Suprapubic skin (tissue), 4 donors: ENCODE measurements around the gene NDUFB7.

Source experiments
- EP300 ChIP-seq: sonication (generic); formaldehyde crosslinking; IDR thresholded peaks from one replicate; pipeline ENCODE4 v1.6.1; 2017; ENCODE audit warnings: antibody characterized with exemption
- POLR2A ChIP-seq, 2 donors: fragments of 450-650 bp; IDR thresholded peaks; one replicate each; pipeline ENCODE4 v1.6.1; 2017; ENCODE audit warnings: antibody characterized with exemption in 2 of 2, mild to moderate bottlenecking in 2 of 2, moderate library complexity in 2 of 2
- POLR2AphosphoS5 ChIP-seq, 3 donors: sonication (generic); formaldehyde crosslinking; IDR thresholded peaks; one replicate each; pipeline ENCODE4 v1.6.1; 2017; ENCODE audit warnings: antibody characterized with exemption in 3 of 3
- TF ChIP-seq, protein P1 (sequence below), 2 donors: fragments of 200-600 bp in 1 of 2; fragments of 450-650 bp in 1 of 2; sonication (generic) in 1 of 2; IDR thresholded peaks; one replicate each; pipeline ENCODE4 v1.5.1; 2016 to 2019; ENCODE audit warnings: antibody characterized with exemption in 2 of 2, mild to moderate bottlenecking in 1 of 2, moderate library complexity in 1 of 2

DNA sequence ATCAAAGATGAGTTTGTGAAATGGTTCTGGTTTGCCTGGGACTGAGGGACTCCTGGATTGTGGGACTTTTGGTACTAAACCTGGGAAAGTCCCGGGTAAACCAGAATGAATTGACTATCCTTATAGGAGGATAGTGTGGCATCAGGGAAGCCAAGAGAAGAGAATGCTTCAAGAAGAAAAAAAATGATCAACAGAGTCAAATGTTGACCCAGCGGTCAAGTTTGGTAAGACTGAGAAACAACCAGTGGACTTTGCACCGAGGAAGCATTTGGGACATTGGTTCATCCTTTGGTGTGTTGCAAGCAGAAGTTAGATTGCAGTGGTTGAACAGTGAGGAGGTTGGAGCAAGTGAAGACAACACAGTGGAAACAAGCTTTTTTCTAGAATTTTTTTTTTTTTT lies 44.5 kb upstream of the NDUFB7 start:
- no peak for TF ChIP-seq POLR2A (IDR thresholded peaks at IDR 0.05)
- TF ChIP-seq, protein P1, sequence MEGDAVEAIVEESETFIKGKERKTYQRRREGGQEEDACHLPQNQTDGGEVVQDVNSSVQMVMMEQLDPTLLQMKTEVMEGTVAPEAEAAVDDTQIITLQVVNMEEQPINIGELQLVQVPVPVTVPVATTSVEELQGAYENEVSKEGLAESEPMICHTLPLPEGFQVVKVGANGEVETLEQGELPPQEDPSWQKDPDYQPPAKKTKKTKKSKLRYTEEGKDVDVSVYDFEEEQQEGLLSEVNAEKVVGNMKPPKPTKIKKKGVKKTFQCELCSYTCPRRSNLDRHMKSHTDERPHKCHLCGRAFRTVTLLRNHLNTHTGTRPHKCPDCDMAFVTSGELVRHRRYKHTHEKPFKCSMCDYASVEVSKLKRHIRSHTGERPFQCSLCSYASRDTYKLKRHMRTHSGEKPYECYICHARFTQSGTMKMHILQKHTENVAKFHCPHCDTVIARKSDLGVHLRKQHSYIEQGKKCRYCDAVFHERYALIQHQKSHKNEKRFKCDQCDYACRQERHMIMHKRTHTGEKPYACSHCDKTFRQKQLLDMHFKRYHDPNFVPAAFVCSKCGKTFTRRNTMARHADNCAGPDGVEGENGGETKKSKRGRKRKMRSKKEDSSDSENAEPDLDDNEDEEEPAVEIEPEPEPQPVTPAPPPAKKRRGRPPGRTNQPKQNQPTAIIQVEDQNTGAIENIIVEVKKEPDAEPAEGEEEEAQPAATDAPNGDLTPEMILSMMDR (IDR thresholded peaks at IDR 0.05) = no peak
- no peak for TF ChIP-seq EP300
- no peak for TF ChIP-seq POLR2AphosphoS5 (IDR thresholded peaks at IDR 0.05)
